ENCODE measurements around the gene SLC22A3.
A peak's percentile ranks its signal among the peaks of the same experiment; 100 is the strongest.

SLC22A3 gene

DNA sequence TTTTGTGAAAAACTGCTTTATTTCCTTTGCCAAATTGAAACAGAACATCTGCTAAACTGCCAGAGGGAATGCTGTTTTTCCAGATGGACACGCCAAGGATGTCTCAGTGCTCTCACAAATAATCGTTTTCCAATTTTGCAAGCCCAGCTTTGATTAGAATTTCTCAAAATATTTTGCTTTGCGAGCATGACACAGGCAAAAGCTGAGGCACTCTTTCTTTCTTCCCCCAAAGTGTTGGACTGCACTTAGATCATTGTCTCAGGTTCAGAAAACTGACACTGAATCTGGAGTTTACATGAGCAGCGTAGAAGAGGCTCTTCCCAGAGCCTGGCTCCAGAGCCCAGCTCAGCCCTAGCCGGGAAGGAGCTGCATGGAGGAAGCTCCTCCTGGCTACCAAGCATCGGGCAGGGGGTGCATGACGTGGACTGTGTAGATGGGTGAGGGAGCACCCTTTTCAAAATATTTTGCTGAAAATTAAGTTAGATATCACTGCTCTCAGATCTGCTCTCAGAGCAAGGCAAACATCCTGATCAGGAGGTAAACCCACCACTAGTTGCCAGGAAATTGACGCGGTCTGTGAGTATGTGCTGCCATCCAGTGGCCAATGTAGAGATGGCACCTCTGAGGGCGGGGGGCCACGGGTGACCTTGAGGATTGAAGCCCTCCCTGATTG lies 107.5 kb downstream of the SLC22A3 start:
- TF ChIP-seq POLR2A (IDR thresholded peaks at IDR 0.05; ENCODE audit: extremely low read depth, insufficient read length): no peak
- TF ChIP-seq, protein P1, sequence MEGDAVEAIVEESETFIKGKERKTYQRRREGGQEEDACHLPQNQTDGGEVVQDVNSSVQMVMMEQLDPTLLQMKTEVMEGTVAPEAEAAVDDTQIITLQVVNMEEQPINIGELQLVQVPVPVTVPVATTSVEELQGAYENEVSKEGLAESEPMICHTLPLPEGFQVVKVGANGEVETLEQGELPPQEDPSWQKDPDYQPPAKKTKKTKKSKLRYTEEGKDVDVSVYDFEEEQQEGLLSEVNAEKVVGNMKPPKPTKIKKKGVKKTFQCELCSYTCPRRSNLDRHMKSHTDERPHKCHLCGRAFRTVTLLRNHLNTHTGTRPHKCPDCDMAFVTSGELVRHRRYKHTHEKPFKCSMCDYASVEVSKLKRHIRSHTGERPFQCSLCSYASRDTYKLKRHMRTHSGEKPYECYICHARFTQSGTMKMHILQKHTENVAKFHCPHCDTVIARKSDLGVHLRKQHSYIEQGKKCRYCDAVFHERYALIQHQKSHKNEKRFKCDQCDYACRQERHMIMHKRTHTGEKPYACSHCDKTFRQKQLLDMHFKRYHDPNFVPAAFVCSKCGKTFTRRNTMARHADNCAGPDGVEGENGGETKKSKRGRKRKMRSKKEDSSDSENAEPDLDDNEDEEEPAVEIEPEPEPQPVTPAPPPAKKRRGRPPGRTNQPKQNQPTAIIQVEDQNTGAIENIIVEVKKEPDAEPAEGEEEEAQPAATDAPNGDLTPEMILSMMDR (IDR thresholded peaks at IDR 0.05; ENCODE audit: low read depth, low read length): peak; percentile 85
- H3K4me3 ChIP-seq (ENCODE audit: low read depth, low read length): no peak overlapping the region
- DNase-seq (ENCODE audit: low read depth): peak; percentile 67

DNA sequence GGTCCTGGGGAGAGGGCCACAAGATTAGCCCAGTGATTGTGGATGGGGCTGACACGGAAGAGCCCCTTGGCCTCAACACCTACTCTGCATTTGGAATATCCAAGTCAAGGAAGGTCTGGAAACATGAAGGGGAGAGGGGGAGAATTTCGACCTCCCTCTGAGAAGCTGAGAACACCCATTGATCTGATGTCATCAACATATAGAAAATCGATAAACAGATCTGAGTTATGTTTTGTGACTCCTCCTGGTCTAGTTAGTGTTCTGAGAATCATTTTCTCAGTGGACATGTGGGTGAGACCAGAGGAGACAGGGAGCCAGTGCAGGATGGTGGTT lies 108.0 kb downstream of the SLC22A3 start:
- TF ChIP-seq, protein P2, sequence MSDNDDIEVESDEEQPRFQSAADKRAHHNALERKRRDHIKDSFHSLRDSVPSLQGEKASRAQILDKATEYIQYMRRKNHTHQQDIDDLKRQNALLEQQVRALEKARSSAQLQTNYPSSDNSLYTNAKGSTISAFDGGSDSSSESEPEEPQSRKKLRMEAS (IDR thresholded peaks at IDR 0.05; ENCODE audit: low read depth, low read length): no peak
- TF ChIP-seq MYC (IDR thresholded peaks at IDR 0.05; ENCODE audit: low read depth, low read length) (no peak), POLR2A (IDR thresholded peaks at IDR 0.05; ENCODE audit: extremely low read depth, insufficient read length) (no peak)
- DNase-seq (ENCODE audit: low read depth): no peak
- H3K4me3 ChIP-seq (ENCODE audit: low read depth, low read length): no peak overlapping the region

DNA sequence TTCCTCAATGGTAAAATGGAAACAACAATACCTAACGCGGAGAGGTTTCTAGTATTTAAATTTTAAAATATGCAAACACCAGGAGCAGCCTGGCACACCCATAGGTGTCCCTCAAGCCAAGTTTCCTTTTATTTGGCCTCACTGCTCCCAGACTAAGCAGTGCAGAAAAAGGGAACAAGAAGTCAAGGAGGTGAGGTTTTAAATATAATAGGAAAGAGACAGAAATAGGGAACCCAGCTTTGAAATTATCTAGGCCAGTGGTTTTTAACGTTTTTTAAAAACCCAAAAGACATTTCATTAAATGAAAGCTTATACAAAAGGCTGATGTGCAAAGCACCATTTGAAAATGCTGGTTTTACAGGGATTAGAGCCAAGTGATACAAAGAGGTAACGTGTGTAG lies 109.6 kb downstream of the SLC22A3 start:
- TF ChIP-seq, protein P1 (IDR thresholded peaks at IDR 0.05; ENCODE audit: low read depth, low read length): no peak
- TF ChIP-seq, protein P2 (IDR thresholded peaks at IDR 0.05; ENCODE audit: low read depth, low read length): no peak
- no peak for TF ChIP-seq POLR2A (IDR thresholded peaks at IDR 0.05; ENCODE audit: extremely low read depth, insufficient read length)
- no peak for TF ChIP-seq MYC (IDR thresholded peaks at IDR 0.05; ENCODE audit: low read depth, low read length)
- peak; percentile 36 for DNase-seq (ENCODE audit: low read depth)
- H3K4me3 ChIP-seq (ENCODE audit: low read depth, low read length): no peak overlapping the region

DNA sequence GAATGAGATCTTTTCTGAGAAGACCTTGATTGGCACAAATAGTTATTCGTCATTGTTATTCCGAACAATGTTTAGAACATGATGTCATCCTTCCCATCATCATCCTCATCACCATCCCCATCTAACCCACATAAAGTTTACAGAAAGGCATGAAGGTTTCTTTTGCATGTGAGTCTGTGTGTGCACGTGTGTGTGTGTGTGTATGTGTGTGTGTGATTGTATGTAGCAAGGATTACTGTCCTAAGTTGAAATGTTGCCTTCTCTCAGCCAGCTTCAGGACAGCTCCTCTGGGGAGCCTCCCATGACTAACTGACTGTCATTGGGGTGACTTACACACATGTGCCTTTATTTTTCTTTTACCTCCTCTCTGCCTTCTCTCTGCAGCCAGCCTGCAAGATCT lies 113.5 kb downstream of the SLC22A3 start:
- TF ChIP-seq, protein P2 (IDR thresholded peaks at IDR 0.05; ENCODE audit: low read depth, low read length): no peak
- TF ChIP-seq POLR2A (IDR thresholded peaks at IDR 0.05; ENCODE audit: extremely low read depth, insufficient read length): no peak
- no peak for TF ChIP-seq MYC (IDR thresholded peaks at IDR 0.05; ENCODE audit: low read depth, low read length)
- TF ChIP-seq, protein P1 (IDR thresholded peaks at IDR 0.05; ENCODE audit: low read depth, low read length): no peak
- DNase-seq (ENCODE audit: low read depth): peak; percentile 21
- H3K4me3 ChIP-seq (ENCODE audit: low read depth, low read length): no peak overlapping the region

DNA sequence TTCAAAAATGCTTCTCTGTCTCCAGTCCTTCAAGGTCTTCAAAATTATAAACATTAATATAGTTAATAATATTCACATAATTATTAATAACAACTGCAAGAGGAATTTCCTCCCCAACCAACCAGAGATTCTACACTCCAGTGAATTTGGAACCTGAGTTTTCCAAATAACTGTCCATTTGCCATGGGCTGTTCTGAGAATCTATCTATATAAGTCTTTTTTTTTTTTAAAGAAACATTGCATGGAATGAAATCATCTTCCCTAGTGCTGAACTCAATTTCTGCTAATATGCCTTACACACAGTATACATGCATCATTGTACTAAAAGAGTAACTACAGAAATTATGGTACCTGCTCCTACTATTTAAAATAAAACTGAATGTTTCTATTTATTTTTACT lies 113.9 kb downstream of the SLC22A3 start:
- H3K4me3 ChIP-seq (ENCODE audit: low read depth, low read length): no peak overlapping the region
- TF ChIP-seq, protein P2 (IDR thresholded peaks at IDR 0.05; ENCODE audit: low read depth, low read length): no peak
- no peak for TF ChIP-seq MYC (IDR thresholded peaks at IDR 0.05; ENCODE audit: low read depth, low read length)
- TF ChIP-seq, protein P1 (IDR thresholded peaks at IDR 0.05; ENCODE audit: low read depth, low read length): no peak
- TF ChIP-seq POLR2A (IDR thresholded peaks at IDR 0.05; ENCODE audit: extremely low read depth, insufficient read length): no peak
- no peak for DNase-seq (ENCODE audit: low read depth)

DNA sequence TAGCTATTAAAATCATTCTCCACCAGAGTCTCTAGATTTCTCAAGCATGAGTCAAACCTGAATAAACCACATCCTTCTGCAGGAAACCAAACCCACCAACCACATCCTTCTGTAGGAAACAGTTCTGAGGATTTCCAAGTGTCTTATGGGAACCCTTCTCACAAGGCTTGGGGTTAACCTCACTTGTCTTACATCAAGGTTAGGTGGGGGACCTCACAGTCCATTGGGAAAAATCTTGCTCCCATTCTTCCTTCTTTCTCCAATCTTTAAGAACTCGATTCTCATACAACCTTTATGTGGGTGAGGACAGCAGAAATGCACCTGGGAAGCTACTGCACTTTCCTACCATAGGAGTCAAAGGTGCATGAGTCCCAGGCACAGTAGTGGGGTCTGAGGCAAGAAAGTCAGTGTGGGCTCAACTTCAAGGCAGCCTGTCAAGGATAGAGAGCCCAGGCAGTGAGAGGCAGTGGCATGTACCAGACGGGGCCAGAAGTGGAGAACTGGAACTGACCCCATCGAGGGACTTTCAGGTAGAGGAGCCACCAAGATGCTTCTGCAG lies 114.5 kb downstream of the SLC22A3 start:
- peak; percentile 90 for DNase-seq (ENCODE audit: low read depth)
- TF ChIP-seq, protein P1 (IDR thresholded peaks at IDR 0.05; ENCODE audit: low read depth, low read length): no peak
- TF ChIP-seq POLR2A (IDR thresholded peaks at IDR 0.05; ENCODE audit: extremely low read depth, insufficient read length) (no peak), MYC (IDR thresholded peaks at IDR 0.05; ENCODE audit: low read depth, low read length) (peak; percentile 31; the same call in 1 of the 2 replicates)
- TF ChIP-seq, protein P2 (IDR thresholded peaks at IDR 0.05; ENCODE audit: low read depth, low read length): 0 out of 2 replicates have a peak, but pooled peaks have one; percentile 44

More for the DNA sequence above, 114.5 kb downstream of the SLC22A3 start:
- no peak overlapping the region for H3K4me3 ChIP-seq (ENCODE audit: low read depth, low read length)

All from NB4 (cell line).